ENCODE data around the gene MTFR2. TPM values are rescaled to one million over a fixed set of nuclear protein-coding genes. Genes with fewer than 3 reads are reported as not detected.
A peak's percentile ranks its signal among the peaks of the same experiment; 100 is the strongest.

MTFR2 gene
- total and polyA plus RNA-seq, 2 of the 13 experiments (the other 11 are each of a cell fraction or from before 2014, with no cell fraction given), result 6.7 to 10.7 TPM

DNA sequence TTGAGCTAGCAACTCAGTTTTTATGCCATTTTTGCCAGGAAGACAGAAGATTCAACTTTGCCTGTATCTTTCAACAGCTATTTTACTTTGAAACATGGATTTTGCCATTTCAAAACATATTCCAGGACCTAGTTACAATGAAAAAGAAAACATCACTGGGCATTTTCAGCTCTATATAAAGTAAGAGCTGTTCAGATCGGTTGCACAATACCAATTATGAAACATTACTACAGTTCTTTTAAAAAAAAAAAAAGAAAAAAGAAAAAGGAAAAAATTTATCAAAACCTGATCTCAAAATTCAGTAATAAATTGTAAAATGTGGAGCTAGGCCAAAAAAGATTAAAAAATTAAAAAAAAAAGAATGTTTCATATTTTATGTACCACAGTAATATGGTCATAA, 24.0 kb upstream of the MTFR2 start:
- TF ChIP-seq, protein P1, sequence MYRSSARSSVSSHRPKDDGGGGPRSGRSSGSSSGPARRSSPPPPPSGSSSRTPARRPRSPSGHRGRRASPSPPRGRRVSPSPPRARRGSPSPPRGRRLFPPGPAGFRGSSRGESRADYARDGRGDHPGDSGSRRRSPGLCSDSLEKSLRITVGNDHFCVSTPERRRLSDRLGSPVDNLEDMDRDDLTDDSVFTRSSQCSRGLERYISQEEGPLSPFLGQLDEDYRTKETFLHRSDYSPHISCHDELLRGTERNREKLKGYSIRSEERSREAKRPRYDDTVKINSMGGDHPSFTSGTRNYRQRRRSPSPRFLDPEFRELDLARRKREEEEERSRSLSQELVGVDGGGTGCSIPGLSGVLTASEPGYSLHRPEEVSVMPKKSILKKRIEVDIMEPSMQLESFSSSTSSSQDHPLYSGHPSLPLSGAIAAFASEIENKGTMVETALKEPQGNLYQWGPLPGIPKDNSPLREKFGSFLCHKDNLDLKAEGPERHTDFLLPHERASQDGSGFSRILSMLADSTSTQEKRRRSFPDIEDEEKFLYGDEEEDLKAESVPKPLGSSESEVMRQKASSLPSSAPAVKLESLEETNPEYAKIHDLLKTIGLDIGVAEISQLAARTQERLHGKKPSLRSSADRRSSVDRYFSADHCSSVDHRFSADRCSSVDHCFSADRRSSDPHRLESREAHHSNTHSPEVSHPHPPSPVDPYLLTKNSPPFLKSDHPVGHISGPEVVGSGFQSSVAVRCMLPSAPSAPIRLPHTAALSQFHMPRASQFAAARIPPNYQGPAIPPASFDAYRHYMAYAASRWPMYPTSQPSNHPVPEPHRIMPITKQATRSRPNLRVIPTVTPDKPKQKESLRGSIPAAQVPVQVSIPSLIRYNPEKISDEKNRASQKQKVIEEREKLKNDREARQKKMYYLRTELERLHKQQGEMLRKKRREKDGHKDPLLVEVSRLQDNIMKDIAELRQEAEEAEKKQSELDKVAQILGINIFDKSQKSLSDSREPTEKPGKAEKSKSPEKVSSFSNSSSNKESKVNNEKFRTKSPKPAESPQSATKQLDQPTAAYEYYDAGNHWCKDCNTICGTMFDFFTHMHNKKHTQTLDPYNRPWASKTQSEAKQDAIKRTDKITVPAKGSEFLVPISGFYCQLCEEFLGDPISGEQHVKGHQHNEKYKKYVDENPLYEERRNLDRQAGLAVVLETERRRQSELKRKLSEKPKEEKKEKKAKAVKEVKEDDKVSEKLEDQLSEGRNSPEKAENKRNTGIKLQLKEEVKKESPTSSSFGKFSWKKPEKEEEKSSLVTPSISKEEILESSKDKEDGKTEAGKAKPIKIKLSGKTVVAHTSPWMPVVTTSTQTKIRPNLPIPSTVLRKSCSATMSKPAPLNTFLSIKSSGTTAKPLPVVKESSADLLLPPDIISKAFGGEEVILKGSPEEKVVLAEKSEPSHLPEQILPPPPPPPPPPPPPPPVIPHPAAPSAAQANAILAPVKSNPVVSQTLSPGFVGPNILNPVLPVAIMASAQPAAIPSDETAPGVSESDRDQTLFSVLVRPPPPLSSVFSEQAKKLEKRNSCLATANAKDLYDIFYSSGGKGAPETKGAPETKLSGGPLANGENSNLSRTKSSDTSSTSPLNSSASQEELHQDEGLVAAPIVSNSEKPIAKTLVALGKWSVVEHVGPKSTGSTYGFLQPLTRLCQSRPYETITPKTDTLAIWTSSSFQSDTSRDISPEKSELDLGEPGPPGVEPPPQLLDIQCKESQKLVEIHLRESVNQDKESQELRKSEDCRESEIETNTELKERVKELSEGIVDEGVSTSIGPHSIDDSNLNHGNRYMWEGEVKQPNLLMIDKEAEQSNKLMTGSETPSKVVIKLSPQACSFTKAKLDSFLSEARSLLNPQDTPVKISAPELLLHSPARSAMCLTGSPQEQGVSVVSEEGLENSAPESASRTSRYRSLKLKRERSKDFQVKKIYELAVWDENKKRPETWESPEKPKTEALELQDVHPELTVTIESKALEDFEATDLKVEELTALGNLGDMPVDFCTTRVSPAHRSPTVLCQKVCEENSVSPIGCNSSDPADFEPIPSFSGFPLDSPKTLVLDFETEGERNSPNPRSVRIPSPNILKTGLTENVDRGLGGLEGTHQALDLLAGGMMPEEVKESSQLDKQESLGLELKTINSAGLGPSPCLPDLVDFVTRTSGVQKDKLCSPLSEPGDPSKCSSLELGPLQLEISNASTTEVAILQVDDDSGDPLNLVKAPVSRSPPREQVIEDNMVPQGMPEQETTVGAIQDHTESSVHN (CRISPR knock-in tag; IDR thresholded peaks at IDR 0.05), result no peak
- no peak for TF ChIP-seq ZNF30 (CRISPR knock-in tag; IDR thresholded peaks at IDR 0.05)
- no peak for TF ChIP-seq BRCA1 (CRISPR knock-in tag; IDR thresholded peaks at IDR 0.05)
- TF ChIP-seq TOE1 (CRISPR knock-in tag; IDR thresholded peaks at IDR 0.05), result no peak
- TF ChIP-seq CENPT (CRISPR knock-in tag; IDR thresholded peaks at IDR 0.05; ENCODE audit: low read depth), result no peak
- TF ChIP-seq NR1H2 (CRISPR knock-in tag; IDR thresholded peaks at IDR 0.05; ENCODE audit: borderline replicate concordance, low read depth), result no peak
- peak; percentile 50; the same call in 1 of the 2 replicates for TF ChIP-seq CEBPB (IDR thresholded peaks at IDR 0.05; ENCODE audit: borderline replicate concordance, low read depth, low read length)
- no TSS peak for BruUV-seq (replicated peaks)
- no peaks in the 10 kb centered on the region for H3K9me3 ChIP-seq (ENCODE audit: low read length)
- H3K27me3 ChIP-seq (ENCODE audit: control insufficient read depth in 1 of 2, insufficient read depth in 2 of 2, low read length in 2 of 2), result no peaks in the 10 kb centered on the region
- H3K9ac ChIP-seq (ENCODE audit: insufficient read depth, low read depth, low read length), result no peak overlapping the region
- peaks cover 18% of the 10 kb centered on the region for H4K20me1 ChIP-seq (ENCODE audit: insufficient read depth, low read length)
- in situ Hi-C loops (cut with HindIII; ENCODE audit: extremely low pct_ligation_motif_present, low pct_unique_long_range_greater_than_20kb), result no loop called here
- ATAC-seq (no peak), FAIRE-seq (no peak), DNase-seq (ENCODE audit: low spot score) (no peak)
- ChIA-PET POLR2A (interaction anchor here (1.1 to 1.5 kb wide), 2 partner anchors 16 to 23 kb away, joined by 3 to 9 read pairs; partner anchors contain the start of gene BCLAF1), CTCF (ENCODE audit: low intra/inter-chr PET ratio, low total read pairs) (no interaction called here)
- intact Hi-C loops (cut with micrococcal nuclease; ENCODE audit: unreplicated experiment), result no loop called here
- no peak overlapping the region for H3K4me3 ChIP-seq (replicated peaks in 1 of 3; ENCODE audit: insufficient read depth in 1 of 3, low read depth in 2 of 3, low read length in 3 of 3)
- peaks cover 51% of the 10 kb centered on the region for H3K79me2 ChIP-seq (ENCODE audit: insufficient read depth, low read length)
- 97% methylated on average over 1 of the region's 1 CpG for WGBS (ENCODE audit: low lambda C conversion rate)
- no peak overlapping the region for H3K4me2 ChIP-seq (ENCODE audit: low read depth, low read length)
- H3K27ac ChIP-seq (ENCODE audit: extremely low read length, insufficient read depth, low read length), result no peak overlapping the region
- peaks cover 17 to 83% of the 10 kb centered on the region in 2 experiments for H3K36me3 ChIP-seq (replicated peaks in 1 of 2; ENCODE audit: control insufficient read depth in 1 of 2, insufficient read depth in 2 of 2, low read length in 2 of 2)
- H2AFZ ChIP-seq (ENCODE audit: low read length), result no peak overlapping the region
- no peaks in the 10 kb centered on the region for H3K4me1 ChIP-seq (ENCODE audit: insufficient read depth, low read length)

All from HepG2 (cell line).